CD14-positive monocyte (primary cell): ENCODE data around the gene LCOR. TPM values are rescaled to one million over a fixed set of nuclear protein-coding genes. Genes with fewer than 3 reads are reported as not detected.

Experiments
- DNase-seq, 3 donors: peaks; one replicate each; pipeline ENCODE4 v3.0.0-alpha.2; 2011 to 2022
- H2AFZ ChIP-seq: 2 replicates; pipeline ENCODE4 v1.6.0; 2012; ENCODE audit warnings: mild to moderate bottlenecking, low read depth, low read length, inconsistent platforms; ENCODE audit not compliant: insufficient read depth, poor library complexity, severe bottlenecking
- H3K27ac ChIP-seq, 2 donors: 1 replicate in 1 of 2; 2 replicates in 1 of 2; pipeline ENCODE4 v1.5.1; 2012 to 2013; ENCODE audit warnings: low read length in 2 of 2, control low read depth in 1 of 2, inconsistent platforms in 1 of 2, low read depth in 1 of 2, mild to moderate bottlenecking in 1 of 2
- H3K27me3 ChIP-seq, 2 donors: one replicate each; pipeline versions ENCODE4 v1.6.0 to v1.6.1; 2011 to 2013; ENCODE audit warnings: low read length in 2 of 2; ENCODE audit not compliant: control insufficient read depth in 2 of 2, insufficient read depth in 2 of 2
- H3K36me3 ChIP-seq, 2 donors: replicated peaks in 1 of 2; 1 replicate in 1 of 2; 2 replicates in 1 of 2; pipeline versions ENCODE4 v1.5.1 to v1.6.1; 2012 to 2013; ENCODE audit warnings: low read length in 2 of 2, control low read depth in 1 of 2, inconsistent platforms in 1 of 2, mild to moderate bottlenecking in 1 of 2; ENCODE audit not compliant: insufficient read depth in 2 of 2, control insufficient read depth in 1 of 2
- H3K4me1 ChIP-seq, 2 donors: 1 replicate in 1 of 2; 2 replicates in 1 of 2; pipeline versions ENCODE4 v1.5.1 to v1.6.1; 2012 to 2013; ENCODE audit warnings: low read length in 2 of 2, control low read depth in 1 of 2, inconsistent platforms in 1 of 2, mild to moderate bottlenecking in 1 of 2, moderate library complexity in 1 of 2; ENCODE audit not compliant: insufficient read depth in 2 of 2, control insufficient read depth in 1 of 2
- H3K4me2 ChIP-seq: replicated peaks from 2 replicates; pipeline ENCODE3; 2012; ENCODE audit warnings: low read length, moderate library complexity, mild to moderate bottlenecking; ENCODE audit not compliant: poor library complexity, severe bottlenecking; ENCODE audit errors: extremely low read depth
- H3K4me3 ChIP-seq, 3 experiments: fragments of 200-600 bp in 1 of 3; sonication (generic) in 1 of 3; replicated peaks in 1 of 3; 1 replicate in 2 of 3; 2 replicates in 1 of 3; pipeline ENCODE4 v1.5.1; 2011 to 2013; ENCODE audit warnings: low read length in 3 of 3, mild to moderate bottlenecking in 3 of 3, control low read depth in 2 of 3, low read depth in 2 of 3, inconsistent platforms in 1 of 3, moderate library complexity in 1 of 3
- H3K79me2 ChIP-seq: 2 replicates; pipeline ENCODE4 v1.6.0; 2012; ENCODE audit warnings: mild to moderate bottlenecking, control low read depth, inconsistent platforms, low read length, moderate library complexity; ENCODE audit not compliant: insufficient read depth
- H3K9ac ChIP-seq: 2 replicates; pipeline ENCODE4 v1.6.0; 2017; ENCODE audit warnings: low read length, mild to moderate bottlenecking; ENCODE audit not compliant: insufficient read depth, poor library complexity, severe bottlenecking
- H3K9me3 ChIP-seq, 2 donors: replicated peaks in 1 of 2; 1 replicate in 1 of 2; 2 replicates in 1 of 2; pipeline versions ENCODE4 v1.5.1 to v1.6.1; 2012 to 2013; ENCODE audit warnings: low read length in 2 of 2, control low read depth in 1 of 2; ENCODE audit not compliant: control insufficient read depth in 1 of 2, insufficient read depth in 1 of 2
- H4K20me1 ChIP-seq: 2 replicates; pipeline ENCODE4 v1.6.0; 2012; ENCODE audit warnings: mild to moderate bottlenecking, low read length, control low read depth, moderate library complexity; ENCODE audit not compliant: insufficient read depth
- H3K27ac Mint-ChIP-seq, 7 donors: one replicate each; pipeline ENCODE4 v1.8.0; 2020; ENCODE audit warnings: mild to moderate bottlenecking in 7 of 7, mixed read lengths in 7 of 7, moderate library complexity in 6 of 7, inconsistent platforms in 2 of 7
- H3K27me3 Mint-ChIP-seq, 3 donors: one replicate each; pipeline ENCODE4 v1.8.0; 2021 to 2022; ENCODE audit warnings: low read depth in 3 of 3, mild to moderate bottlenecking in 3 of 3, mixed read lengths in 3 of 3, moderate library complexity in 3 of 3, inconsistent platforms in 1 of 3
- H3K36me3 Mint-ChIP-seq, 2 donors: one replicate each; pipeline ENCODE4 v1.8.0; 2020; ENCODE audit warnings: mixed read lengths in 2 of 2, inconsistent platforms in 1 of 2, mild to moderate bottlenecking in 1 of 2
- H3K4me1 Mint-ChIP-seq: one replicate; pipeline ENCODE4 v1.8.0; 2020; ENCODE audit warnings: mild to moderate bottlenecking, mixed read lengths
- H3K4me3 Mint-ChIP-seq, 2 donors: one replicate each; pipeline ENCODE4 v1.8.0; 2020; ENCODE audit warnings: mild to moderate bottlenecking in 2 of 2, mixed read lengths in 2 of 2, moderate library complexity in 1 of 2
- H3K9me3 Mint-ChIP-seq, 7 donors: one replicate each; pipeline ENCODE4 v1.8.0; 2020 to 2022; ENCODE audit warnings: mixed read lengths in 7 of 7, mild to moderate bottlenecking in 6 of 7, moderate library complexity in 6 of 7, inconsistent platforms in 2 of 7
- WGBS: methylation state at CpG from one replicate; pipeline ENCODE4 v1.1.5; 2013; ENCODE audit warnings: missing lambda C conversion rate; ENCODE audit not compliant: insufficient coverage; 5-methylcytosine and 5-hydroxymethylcytosine counted together
- intact Hi-C, 2 donors: fragments of 100-400 bp; cut with micrococcal nuclease; formaldehyde crosslinking; loops; one replicate each; pipeline versions ENCODE4 v1.15.0 to v1.15.1; 2023
- polyA plus RNA-seq, 3 donors: library from polyadenylated mRNA; depleted of rRNA in 1 of 3; unstranded in 2 of 3; stranded (reverse) in 1 of 3; fragments of 300-500 nt in 2 of 3; fragments of >200 nt in 1 of 3; fragmentation: Illumina TruSeq in 2 of 3; gene quantifications; 1 replicate in 2 of 3; 2 replicates in 1 of 3; pipeline ENCODE4 v1.2.3, GENCODE V29; 2012 to 2021
- small RNA-seq: library from RNA; depleted of rRNA; stranded (forward); fragments of <200 nt; gene quantifications from one replicate; pipeline ENCODE3, GENCODE V24; 2012; ENCODE audit warnings: low read depth; ENCODE audit not compliant: insufficient read length
- TF ChIP-seq, protein P1 (sequence below): fragments of 200-600 bp; IDR thresholded peaks from one replicate; pipeline ENCODE4 v1.8.0; 2022; ENCODE audit warnings: antibody characterized with exemption, mild to moderate bottlenecking

Gene LCOR
- polyA plus RNA-seq, 3 donors = 5.7 to 11.8 (median 10.0) TPM

DNA sequence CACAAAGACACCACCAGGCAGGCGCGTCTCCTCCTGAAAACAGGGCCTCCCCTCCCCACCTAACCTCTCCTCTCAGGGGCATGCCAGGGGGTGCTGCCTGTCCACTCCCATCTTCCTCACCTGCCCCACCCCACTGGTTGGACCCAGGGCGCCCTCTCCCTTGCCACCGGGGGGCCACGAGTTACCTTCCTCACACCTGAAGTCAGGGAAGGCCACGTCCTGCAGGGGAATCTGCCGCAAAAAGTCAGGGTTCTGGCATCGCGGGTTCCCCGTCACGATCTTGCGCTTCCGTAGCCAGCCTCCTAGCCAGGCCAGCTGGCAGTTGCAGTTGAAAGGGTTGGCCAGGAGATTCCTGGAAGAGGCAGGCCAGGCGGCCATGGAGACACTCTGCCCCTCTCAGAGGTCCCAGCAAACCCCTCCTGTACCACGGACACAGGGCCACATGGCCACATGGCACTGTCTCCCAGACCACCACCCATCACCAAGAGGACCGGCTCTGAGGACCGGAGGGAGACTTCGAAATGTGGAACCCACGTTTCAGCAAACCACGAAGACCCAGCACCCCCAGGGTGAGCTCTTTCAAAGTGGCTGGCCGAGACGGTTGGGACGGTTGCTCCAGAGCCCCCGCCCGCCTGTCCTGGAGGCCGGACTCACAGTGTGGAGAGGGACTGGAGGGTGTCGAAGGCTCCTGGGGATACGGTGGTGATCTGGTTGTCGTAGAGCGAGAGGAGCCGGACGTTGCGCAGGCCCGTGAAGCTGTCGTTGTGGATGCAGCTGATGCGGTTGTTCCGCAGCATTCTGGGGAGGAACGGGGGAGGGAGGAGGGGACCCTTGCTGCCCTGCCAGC lies 210.8 kb downstream of the LCOR start:
- TF ChIP-seq, protein P1, sequence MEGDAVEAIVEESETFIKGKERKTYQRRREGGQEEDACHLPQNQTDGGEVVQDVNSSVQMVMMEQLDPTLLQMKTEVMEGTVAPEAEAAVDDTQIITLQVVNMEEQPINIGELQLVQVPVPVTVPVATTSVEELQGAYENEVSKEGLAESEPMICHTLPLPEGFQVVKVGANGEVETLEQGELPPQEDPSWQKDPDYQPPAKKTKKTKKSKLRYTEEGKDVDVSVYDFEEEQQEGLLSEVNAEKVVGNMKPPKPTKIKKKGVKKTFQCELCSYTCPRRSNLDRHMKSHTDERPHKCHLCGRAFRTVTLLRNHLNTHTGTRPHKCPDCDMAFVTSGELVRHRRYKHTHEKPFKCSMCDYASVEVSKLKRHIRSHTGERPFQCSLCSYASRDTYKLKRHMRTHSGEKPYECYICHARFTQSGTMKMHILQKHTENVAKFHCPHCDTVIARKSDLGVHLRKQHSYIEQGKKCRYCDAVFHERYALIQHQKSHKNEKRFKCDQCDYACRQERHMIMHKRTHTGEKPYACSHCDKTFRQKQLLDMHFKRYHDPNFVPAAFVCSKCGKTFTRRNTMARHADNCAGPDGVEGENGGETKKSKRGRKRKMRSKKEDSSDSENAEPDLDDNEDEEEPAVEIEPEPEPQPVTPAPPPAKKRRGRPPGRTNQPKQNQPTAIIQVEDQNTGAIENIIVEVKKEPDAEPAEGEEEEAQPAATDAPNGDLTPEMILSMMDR = no peak
- Histone ChIP-seq H4K20me1 (no peaks in the 10 kb centered on the region), H3K79me2 (no peaks in the 10 kb centered on the region), H3K27me3 (no peaks in the 10 kb centered on the region), H2AFZ (no peak overlapping the region), H3K9me3 (peaks cover 0 to 2% of the 10 kb centered on the region in 2 donors), H3K4me3 (no peak overlapping the region), H3K4me1 (peaks cover 3 to 5% of the 10 kb centered on the region in 2 donors), H3K27ac (no peak overlapping the region), H3K4me2 (no peak overlapping the region), H3K36me3 (no peaks in the 10 kb centered on the region), H3K9ac (no peak overlapping the region)
- H3K36me3 Mint-ChIP-seq = no peaks in the 10 kb centered on the region
- H3K27me3 Mint-ChIP-seq = peaks cover 0 to 3% (median 1%) of the 10 kb centered on the region in 3 donors
- no peak overlapping the region for H3K4me3 Mint-ChIP-seq
- WGBS = 94% methylated on average over 35 of the region's 38 CpGs
- peaks cover 0 to 5% (median 3%) of the 10 kb centered on the region in 7 donors for H3K9me3 Mint-ChIP-seq
- peaks cover 7% of the 10 kb centered on the region for H3K4me1 Mint-ChIP-seq
- intact Hi-C loops = no loop called here
- no peak for DNase-seq
- no peak overlapping the region for H3K27ac Mint-ChIP-seq

DNA sequence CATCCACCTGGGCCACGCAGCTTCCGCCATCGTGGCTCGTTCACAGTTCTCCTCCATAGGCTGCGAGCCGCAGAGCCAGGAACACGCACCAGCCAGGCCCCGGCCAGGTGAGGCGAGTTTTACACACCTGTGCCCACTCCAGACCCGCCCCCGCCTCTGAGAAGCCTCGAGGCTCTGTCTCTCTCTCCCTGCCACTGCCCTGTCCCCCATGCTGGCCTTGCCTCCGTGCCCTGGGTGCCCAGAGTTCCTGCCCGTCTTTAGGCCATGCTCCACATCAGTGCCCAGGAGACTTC lies 211.4 kb downstream of the LCOR start:
- Mint-ChIP-seq H3K4me3 (no peak overlapping the region), H3K4me1 (peaks cover 1% of the 10 kb centered on the region), H3K9me3 (peaks cover 0 to 5% (median 3%) of the 10 kb centered on the region in 7 donors), H3K27ac (no peak overlapping the region), H3K27me3 (peaks cover 0 to 3% (median 1%) of the 10 kb centered on the region in 3 donors), H3K36me3 (no peaks in the 10 kb centered on the region)
- no peak overlapping the region for H3K4me2 ChIP-seq
- no peaks in the 10 kb centered on the region for H3K27me3 ChIP-seq
- intact Hi-C loops = no loop called here
- H3K4me1 ChIP-seq = no peaks in the 10 kb centered on the region
- TF ChIP-seq, protein P1 = no peak
- DNase-seq = no peak
- no peak overlapping the region for H3K4me3 ChIP-seq
- H4K20me1 ChIP-seq = no peaks in the 10 kb centered on the region
- no peaks in the 10 kb centered on the region for H3K79me2 ChIP-seq
- H3K9ac ChIP-seq = no peak overlapping the region
- peaks cover 0 to 2% of the 10 kb centered on the region in 2 donors for H3K9me3 ChIP-seq
- no peak overlapping the region for H2AFZ ChIP-seq
- WGBS = 87% methylated on average over 14 of the region's 14 CpGs
- no peaks in the 10 kb centered on the region for H3K36me3 ChIP-seq
- no peak overlapping the region for H3K27ac ChIP-seq

Small RNA genes within 50 kb of the gene (small RNA-seq; reads per million reads assigned to genes)
- gene HMGN2P35 (not detected), gene MIR607 (not detected)

Other genes with a start within 250 kb of the LCOR start
- 10 to 100 TPM; 23.9 to 67.1 (median 59.9) TPM for gene TM9SF3, start 245.3 kb upstream of the LCOR start, polyA plus RNA-seq
- gene PIK3AP1, start 111.8 kb upstream of the LCOR start, polyA plus RNA-seq = 100 to 1,000 TPM in 2 of 3 donors, 10 to 100 TPM in 1; 95.5 to 157 (median 112) TPM